ENCODE results near the gene GATAD2B. TPM values are rescaled to one million over a fixed set of nuclear protein-coding genes. Genes with fewer than 3 reads are reported as not detected.
"Not testable (repeated sequence)": the region's sequence is repeated elsewhere in the genome, so short reads cannot be mapped to it uniquely, and the experiment has no call there.

The GATAD2B gene
- total RNA-seq, 3 donors from 2014 or later (not counting 1 experiment from before 2014, with no cell fraction given): 68.1 to 91.3 (median 75.5) TPM

GRCh38 chr1:153786038-153786790, 136.6 kb downstream of the GATAD2B start:
- no peak for DNase-seq
- TF ChIP-seq CTCF (IDR thresholded peaks at IDR 0.05): no peak
- no peaks in the 10 kb centered on the region for H3K36me3 ChIP-seq (ENCODE audit: control insufficient read depth, insufficient read depth, low read length)
- H3K9me3 ChIP-seq (ENCODE audit: control insufficient read depth, insufficient read depth, low read length): no peaks in the 10 kb centered on the region
- Mint-ChIP-seq H3K9me3 (no peaks in the 10 kb centered on the region), H3K4me3 (no peak overlapping the region), H3K36me3 (no peaks in the 10 kb centered on the region), H3K27ac (no peak overlapping the region), H3K27me3 (ENCODE audit: low read depth in 2 of 2) (no peaks in the 10 kb centered on the region), H3K4me1 (peaks cover 17 to 26% of the 10 kb centered on the region in 2 donors)
- H3K27ac ChIP-seq (ENCODE audit: low read length): no peak overlapping the region
- no peak for ATAC-seq
- intact Hi-C loops (cut with micrococcal nuclease): no loop called here
- no peak overlapping the region for H3K4me3 ChIP-seq (ENCODE audit: low read length)
- H3K27me3 ChIP-seq (ENCODE audit: control insufficient read depth, insufficient read depth, low read length): no peaks in the 10 kb centered on the region
- WGBS (ENCODE audit: insufficient coverage): 100% methylated on average over 2 of the region's 4 CpGs
- H3K4me1 ChIP-seq (ENCODE audit: control insufficient read depth, insufficient read depth, low read length): peaks cover 39% of the 10 kb centered on the region

- H3K27ac ChIP-seq (ENCODE audit: low read length): peak overlapping the region; percentile 89
- under 1% methylated on average over 57 of the region's 61 CpGs for WGBS (ENCODE audit: insufficient coverage)
- H3K4me1 ChIP-seq (ENCODE audit: control insufficient read depth, insufficient read depth, low read length): peaks cover 19% of the 10 kb centered on the region
- peak overlapping the region; percentile 91 for H3K4me3 Mint-ChIP-seq
- peaks cover 19% of the 10 kb centered on the region for H3K36me3 ChIP-seq (ENCODE audit: control insufficient read depth, insufficient read depth, low read length)
- TF ChIP-seq CTCF (IDR thresholded peaks at IDR 0.05): no peak
- H3K27me3 ChIP-seq (ENCODE audit: control insufficient read depth, insufficient read depth, low read length): no peaks in the 10 kb centered on the region
- H3K27ac Mint-ChIP-seq: peak overlapping the region; percentile 89 to 96
- H3K9me3 ChIP-seq (ENCODE audit: control insufficient read depth, insufficient read depth, low read length): no peaks in the 10 kb centered on the region
- ATAC-seq (peak; percentile 96 to 99 (median 97)), DNase-seq (peak; percentile 91 to 96)
- no peaks in the 10 kb centered on the region for H3K9me3 Mint-ChIP-seq
- H3K27me3 Mint-ChIP-seq (ENCODE audit: low read depth in 2 of 2): no peaks in the 10 kb centered on the region
- no peaks in the 10 kb centered on the region for H3K36me3 Mint-ChIP-seq
- H3K4me3 ChIP-seq (ENCODE audit: low read length): peak overlapping the region; percentile 65
- peaks cover 6 to 22% of the 10 kb centered on the region in 2 donors for H3K4me1 Mint-ChIP-seq
- intact Hi-C loops (cut with micrococcal nuclease): loop anchor here (1.0 kb wide), 2 partner anchors 8 kb away; partner anchors contain the start of gene SLC27A3
Observed at GRCh38 chr1:153783233-153784190, 139.3 kb downstream of the GATAD2B start.

GRCh38 chr1:153782648-153783047, 140.1 kb downstream of the GATAD2B start:
- not testable (repeated sequence) for H3K27me3 ChIP-seq (ENCODE audit: control insufficient read depth, insufficient read depth, low read length); H3K9me3 ChIP-seq (ENCODE audit: control insufficient read depth, insufficient read depth, low read length); H3K9me3 Mint-ChIP-seq; H3K4me3 ChIP-seq (ENCODE audit: low read length); ATAC-seq; H3K36me3 Mint-ChIP-seq; H3K27me3 Mint-ChIP-seq (ENCODE audit: low read depth in 2 of 2); DNase-seq
- Histone ChIP-seq H3K27ac (ENCODE audit: low read length) (peak overlapping the region; percentile 89), H3K4me1 (ENCODE audit: control insufficient read depth, insufficient read depth, low read length) (peaks cover 25% of the 10 kb centered on the region), H3K36me3 (ENCODE audit: control insufficient read depth, insufficient read depth, low read length) (peaks cover 24% of the 10 kb centered on the region)
- Mint-ChIP-seq H3K27ac (peak overlapping the region; percentile 89 to 96), H3K4me3 (peak overlapping the region; percentile 91), H3K4me1 (peaks cover 11 to 30% of the 10 kb centered on the region in 2 donors)
- intact Hi-C loops (cut with micrococcal nuclease): loop anchor here (1.0 kb wide), 2 partner anchors 7 to 9 kb away; partner anchors contain the start of gene SLC27A3
- WGBS (ENCODE audit: insufficient coverage): 93% methylated on average over 7 of the region's 8 CpGs

GRCh38 chr1:153780551-153780950, 142.2 kb downstream of the GATAD2B start:
- Histone ChIP-seq H3K4me3 (ENCODE audit: low read length) (no peak overlapping the region), H3K9me3 (ENCODE audit: control insufficient read depth, insufficient read depth, low read length) (no peaks in the 10 kb centered on the region), H3K27ac (ENCODE audit: low read length) (no peak overlapping the region), H3K36me3 (ENCODE audit: control insufficient read depth, insufficient read depth, low read length) (peaks cover 24% of the 10 kb centered on the region), H3K4me1 (ENCODE audit: control insufficient read depth, insufficient read depth, low read length) (peaks cover 42% of the 10 kb centered on the region), H3K27me3 (ENCODE audit: control insufficient read depth, insufficient read depth, low read length) (no peaks in the 10 kb centered on the region)
- WGBS (ENCODE audit: insufficient coverage): 98% methylated on average over 4 of the region's 4 CpGs
- Mint-ChIP-seq H3K4me3 (no peak overlapping the region), H3K27ac (peak overlapping the region in 1 of 2 donors; percentile 33), H3K4me1 (peaks cover 23 to 47% of the 10 kb centered on the region in 2 donors), H3K27me3 (ENCODE audit: low read depth in 2 of 2) (no peaks in the 10 kb centered on the region), H3K9me3 (no peaks in the 10 kb centered on the region), H3K36me3 (no peaks in the 10 kb centered on the region)
- intact Hi-C loops (cut with micrococcal nuclease): no loop called here
- no peak for TF ChIP-seq CTCF (IDR thresholded peaks at IDR 0.05)
- ATAC-seq (no peak), DNase-seq (no peak)
